WTC11 (cell line): ENCODE measurements around the gene PTPRO.

Experiments
- CREB1 ChIP-seq: sonication (generic); formaldehyde crosslinking; IDR thresholded peaks from 2 replicates; pipeline ENCODE4 v1.8.0; 2023; ENCODE audit warnings: mild to moderate bottlenecking, missing genetic modification reagents
- ESRRA ChIP-seq: sonication (generic); formaldehyde crosslinking; IDR thresholded peaks from 2 replicates; pipeline ENCODE4 v1.8.1; 2022; ENCODE audit warnings: mild to moderate bottlenecking, missing genetic modification reagents, borderline replicate concordance
- IRF2 ChIP-seq: sonication (generic); formaldehyde crosslinking; IDR thresholded peaks from 2 replicates; pipeline ENCODE4 v1.8.0; 2022; ENCODE audit warnings: low read depth, missing genetic modification reagents, borderline replicate concordance
- KAT7 ChIP-seq: sonication (generic); formaldehyde crosslinking; IDR thresholded peaks from 2 replicates; pipeline ENCODE4 v1.8.1; 2023; ENCODE audit warnings: missing genetic modification reagents, mild to moderate bottlenecking, borderline replicate concordance
- NFYB ChIP-seq: sonication (generic); formaldehyde crosslinking; conservative IDR thresholded peaks from 2 replicates; pipeline ENCODE4 v1.8.0; 2022; ENCODE audit warnings: low read depth, missing genetic modification reagents
- SP1 ChIP-seq: sonication (generic); formaldehyde crosslinking; conservative IDR thresholded peaks from 2 replicates; pipeline ENCODE4 v1.8.1; 2022; ENCODE audit warnings: missing genetic modification reagents
- ZNF263 ChIP-seq: sonication (generic); formaldehyde crosslinking; IDR thresholded peaks from 2 replicates; pipeline ENCODE4 v1.8.1; 2022; ENCODE audit warnings: low read depth, mild to moderate bottlenecking, moderate library complexity, missing genetic modification reagents
- TF ChIP-seq, protein P1 (sequence below): fragments of 200-600 bp; IDR thresholded peaks from 2 replicates; pipeline ENCODE4 v1.8.0; 2022; ENCODE audit warnings: antibody characterized with exemption
- TF ChIP-seq, protein P2 (sequence below): sonication (generic); formaldehyde crosslinking; IDR thresholded peaks from 2 replicates; pipeline ENCODE4 v1.8.1; 2023; ENCODE audit warnings: mild to moderate bottlenecking, missing genetic modification reagents

GRCh38 chr12:15488481-15488880 is 166.2 kb downstream of the PTPRO start:
- TF ChIP-seq, protein P1, sequence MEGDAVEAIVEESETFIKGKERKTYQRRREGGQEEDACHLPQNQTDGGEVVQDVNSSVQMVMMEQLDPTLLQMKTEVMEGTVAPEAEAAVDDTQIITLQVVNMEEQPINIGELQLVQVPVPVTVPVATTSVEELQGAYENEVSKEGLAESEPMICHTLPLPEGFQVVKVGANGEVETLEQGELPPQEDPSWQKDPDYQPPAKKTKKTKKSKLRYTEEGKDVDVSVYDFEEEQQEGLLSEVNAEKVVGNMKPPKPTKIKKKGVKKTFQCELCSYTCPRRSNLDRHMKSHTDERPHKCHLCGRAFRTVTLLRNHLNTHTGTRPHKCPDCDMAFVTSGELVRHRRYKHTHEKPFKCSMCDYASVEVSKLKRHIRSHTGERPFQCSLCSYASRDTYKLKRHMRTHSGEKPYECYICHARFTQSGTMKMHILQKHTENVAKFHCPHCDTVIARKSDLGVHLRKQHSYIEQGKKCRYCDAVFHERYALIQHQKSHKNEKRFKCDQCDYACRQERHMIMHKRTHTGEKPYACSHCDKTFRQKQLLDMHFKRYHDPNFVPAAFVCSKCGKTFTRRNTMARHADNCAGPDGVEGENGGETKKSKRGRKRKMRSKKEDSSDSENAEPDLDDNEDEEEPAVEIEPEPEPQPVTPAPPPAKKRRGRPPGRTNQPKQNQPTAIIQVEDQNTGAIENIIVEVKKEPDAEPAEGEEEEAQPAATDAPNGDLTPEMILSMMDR, result no peak
- TF ChIP-seq ZNF263 (CRISPR knock-in tag) (no peak), KAT7 (CRISPR knock-in tag) (no peak), IRF2 (CRISPR knock-in tag) (no peak), ESRRA (no peak), NFYB (CRISPR knock-in tag) (no peak), SP1 (CRISPR knock-in tag) (no peak), CREB1 (CRISPR knock-in tag) (no peak)
- TF ChIP-seq, protein P2, sequence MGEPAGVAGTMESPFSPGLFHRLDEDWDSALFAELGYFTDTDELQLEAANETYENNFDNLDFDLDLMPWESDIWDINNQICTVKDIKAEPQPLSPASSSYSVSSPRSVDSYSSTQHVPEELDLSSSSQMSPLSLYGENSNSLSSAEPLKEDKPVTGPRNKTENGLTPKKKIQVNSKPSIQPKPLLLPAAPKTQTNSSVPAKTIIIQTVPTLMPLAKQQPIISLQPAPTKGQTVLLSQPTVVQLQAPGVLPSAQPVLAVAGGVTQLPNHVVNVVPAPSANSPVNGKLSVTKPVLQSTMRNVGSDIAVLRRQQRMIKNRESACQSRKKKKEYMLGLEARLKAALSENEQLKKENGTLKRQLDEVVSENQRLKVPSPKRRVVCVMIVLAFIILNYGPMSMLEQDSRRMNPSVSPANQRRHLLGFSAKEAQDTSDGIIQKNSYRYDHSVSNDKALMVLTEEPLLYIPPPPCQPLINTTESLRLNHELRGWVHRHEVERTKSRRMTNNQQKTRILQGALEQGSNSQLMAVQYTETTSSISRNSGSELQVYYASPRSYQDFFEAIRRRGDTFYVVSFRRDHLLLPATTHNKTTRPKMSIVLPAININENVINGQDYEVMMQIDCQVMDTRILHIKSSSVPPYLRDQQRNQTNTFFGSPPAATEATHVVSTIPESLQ (CRISPR knock-in tag), result no peak
